K562 (cell line): Measurements from ENCODE around the gene PRKCE. TPM values are rescaled to one million over a fixed set of nuclear protein-coding genes. Genes with fewer than 3 reads are reported as not detected.

ENCODE experiments used
- ATAC-seq: fragments of 200-7000 bp; cut with Tn5 transposase; 3 replicates; pipeline ENCODE4 v1.9.1; 2020; ENCODE audit warnings: moderate library complexity
- BruUV-seq: library from RNA; stranded (reverse); fragments of 400-500 nt; replicated peaks from 2 replicates; lab custom pipeline; 2021; lab: Mats Ljungman, UMichigan
- CTCF ChIA-PET: fragments of 300-600 bp; formaldehyde crosslinking; extraction: SDS; loops from one replicate; lab custom pipeline; 2021; ENCODE audit warnings: low intra/inter-chr PET ratio; lab: Yijun Ruan, JAX
- POLR2A ChIA-PET: fragments of 300-600, 350-650 bp; sonication (Branson Sonifier 250); formaldehyde crosslinking; extraction: SDS; loops from one replicate; lab custom pipeline; 2021; ENCODE audit warnings: antibody characterized with exemption, inconsistent platforms; lab: Yijun Ruan, JAX
- DNase-seq, 4 experiments: peaks; one replicate each; pipeline versions ENCODE4 v3.0.0 to v3.0.0-alpha.2; 2011 to 2018; ENCODE audit warnings: low spot score in 3 of 4, mixed read lengths in 3 of 4; ENCODE audit errors: extremely low read depth in 1 of 4
- FAIRE-seq: peaks from 2 replicates; lab custom pipeline; 2011; peaks lifted over from hg19 to GRCh38; lab: Jason Lieb, UNC
- H2AFZ ChIP-seq: 2 replicates; pipeline ENCODE4 v1.6.0; 2011; ENCODE audit warnings: low read depth, low read length, control low read depth, inconsistent platforms
- H3K27ac ChIP-seq: fragments of 200-600 bp; 3 replicates; pipeline ENCODE4 v1.8.0; 2011; ENCODE audit warnings: low read depth, mild to moderate bottlenecking, control low read depth, inconsistent platforms, low read length, moderate library complexity, mixed read lengths; ENCODE audit errors: extremely low read depth
- H3K27me3 ChIP-seq, 2 experiments: fragments of 300-600 bp in 1 of 2; 2 replicates in 1 of 2; 3 replicates in 1 of 2; pipeline versions ENCODE4 v1.6.0 to v1.8.0; 2011; ENCODE audit warnings: inconsistent platforms in 2 of 2, low read length in 2 of 2, mild to moderate bottlenecking in 1 of 2, mixed read lengths in 1 of 2, moderate library complexity in 1 of 2; ENCODE audit not compliant: control insufficient read depth in 2 of 2, insufficient read depth in 2 of 2
- H3K36me3 ChIP-seq: fragments of 300-600 bp; 3 replicates; pipeline ENCODE4 v1.8.0; 2011; ENCODE audit warnings: mild to moderate bottlenecking, low read length, inconsistent platforms; ENCODE audit not compliant: control insufficient read depth, insufficient read depth
- H3K4me1 ChIP-seq, 2 experiments: fragments of 200-600 bp in 1 of 2; replicated peaks in 1 of 2; 2 replicates in 1 of 2; 3 replicates in 1 of 2; pipeline versions ENCODE4 v1.5.1 to v1.8.0; 2011; ENCODE audit warnings: inconsistent platforms in 2 of 2, low read length in 2 of 2, mild to moderate bottlenecking in 1 of 2, mixed read lengths in 1 of 2, moderate library complexity in 1 of 2; ENCODE audit not compliant: control insufficient read depth in 2 of 2, insufficient read depth in 2 of 2
- H3K4me2 ChIP-seq: 2 replicates; pipeline ENCODE4 v1.6.1; 2011; ENCODE audit warnings: low read length, control low read depth, inconsistent platforms, mixed read lengths; ENCODE audit not compliant: insufficient read depth
- H3K4me3 ChIP-seq: fragments of 200-600 bp; sonication (generic), shearing (Covaris generic); 2 replicates; pipeline ENCODE4 v1.5.1; 2016; ENCODE audit warnings: control low read depth, inconsistent platforms
- H3K79me2 ChIP-seq: fragments of 200-600 bp; 3 replicates; pipeline ENCODE4 v1.8.0; 2011; ENCODE audit warnings: low read length, inconsistent platforms; ENCODE audit not compliant: control insufficient read depth, insufficient read depth
- H3K9ac ChIP-seq, 2 experiments: 2 replicates each; pipeline versions ENCODE4 v1.6.0 to v1.6.1; 2011; ENCODE audit warnings: low read depth in 2 of 2, low read length in 2 of 2, control low read depth in 1 of 2, inconsistent platforms in 1 of 2, mild to moderate bottlenecking in 1 of 2, mixed read lengths in 1 of 2; ENCODE audit not compliant: insufficient read depth in 1 of 2
- H3K9me1 ChIP-seq: one replicate; pipeline ENCODE4 v1.6.0; 2011; ENCODE audit warnings: inconsistent platforms, mild to moderate bottlenecking, low read length, moderate library complexity; ENCODE audit not compliant: control insufficient read depth, insufficient read depth
- H3K9me3 ChIP-seq: replicated peaks from 2 replicates; pipeline ENCODE4 v1.5.1; 2011; ENCODE audit warnings: low read depth, low read length, inconsistent platforms; ENCODE audit not compliant: control insufficient read depth, insufficient read depth
- H4K20me1 ChIP-seq: replicated peaks from 2 replicates; pipeline ENCODE4 v1.6.1; 2011; ENCODE audit warnings: low read length, inconsistent platforms, mixed read lengths; ENCODE audit not compliant: control insufficient read depth, insufficient read depth
- ETS2 ChIP-seq: IDR thresholded peaks from 2 replicates; pipeline ENCODE4 v1.6.1; 2016; ENCODE audit warnings: borderline replicate concordance, missing genetic modification characterization, mild to moderate bottlenecking, moderate library complexity, missing compliant biosample characterization; ENCODE audit not compliant: poor library complexity, severe bottlenecking
- JUND ChIP-seq, 2 experiments: IDR thresholded peaks; 2 replicates in 1 of 2; 3 replicates in 1 of 2; pipeline ENCODE4 v1.6.1; 2011; ENCODE audit warnings: borderline replicate concordance in 2 of 2, low read depth in 2 of 2, low read length in 2 of 2, improper control_type of control experiment in 1 of 2, missing biosample characterization in 1 of 2, missing genetic modification characterization in 1 of 2, missing genetic modification reagents in 1 of 2
- KLF16 ChIP-seq: IDR thresholded peaks from 2 replicates; pipeline ENCODE4 v1.6.1; 2016; ENCODE audit warnings: antibody characterized with exemption
- MEIS2 ChIP-seq: fragments of 450-650 bp; IDR thresholded peaks from 2 replicates; pipeline ENCODE4 v1.6.1; 2014; ENCODE audit warnings: mild to moderate bottlenecking; ENCODE audit not compliant: partially characterized antibody
- PHB2 ChIP-seq: fragments of 450-650 bp; IDR thresholded peaks from 2 replicates; pipeline ENCODE4 v1.6.1; 2017; ENCODE audit warnings: low read depth
- RBM25 ChIP-seq: fragments of 200-400 bp; formaldehyde crosslinking; IDR thresholded peaks from 2 replicates; pipeline ENCODE4 v1.6.1; 2018; ENCODE audit warnings: low read length, low read depth, moderate library complexity; ENCODE audit not compliant: severe bottlenecking
- SREBF2 ChIP-seq: sonication (generic); formaldehyde crosslinking; IDR thresholded peaks from 2 replicates; pipeline ENCODE4 v1.4.0; 2020; ENCODE audit warnings: mild to moderate bottlenecking, missing genetic modification reagents
- ZC3H11A ChIP-seq: IDR thresholded peaks from 2 replicates; pipeline ENCODE4 v1.6.1; 2012; ENCODE audit warnings: low read depth, low read length, improper control_type of control experiment
- ZNF551 ChIP-seq: fragments of 250-450 bp; sonication (Bioruptor Pico); IDR thresholded peaks from 2 replicates; pipeline ENCODE4 v1.5.0; 2021; ENCODE audit warnings: mild to moderate bottlenecking, moderate library complexity
- ZNF561 ChIP-seq: fragments of 450-650 bp; formaldehyde crosslinking; conservative IDR thresholded peaks from 2 replicates; pipeline ENCODE4 v1.4.0; 2020; ENCODE audit warnings: mild to moderate bottlenecking, moderate library complexity
- WGBS: fragments of 100-300 bp; shearing (Covaris generic); methylation state at CpG from one replicate; pipeline ENCODE4 v1.1.6; 2016; ENCODE audit warnings: low coverage, mixed read lengths; ENCODE audit not compliant: insufficient coverage; ENCODE audit errors: missing lambda C conversion rate; 5-methylcytosine and 5-hydroxymethylcytosine counted together
- in situ Hi-C: fragments of 300-500 bp; cut with MboI; formaldehyde crosslinking; loops from 4 replicates; pipeline ENCODE4 v1.15.0; 2018; ENCODE audit warnings: inconsistent platforms, mixed read lengths
- intact Hi-C: fragments of 100-400 bp; cut with micrococcal nuclease; formaldehyde crosslinking; loops from 2 replicates; pipeline ENCODE4 v1.14.2; 2022
- polyA plus RNA-seq, 8 experiments: library from polyadenylated mRNA; depleted of rRNA in 4 of 8; stranded (reverse) in 5 of 8; unstranded in 3 of 8; fragments of >200 nt; fragmentation: Nextera tagmentation in 2 of 8; fragmentation: Illumina TruSeq in 1 of 8; extraction: Ambion mirVana in 2 of 8; extraction: Trizol in 1 of 8; gene quantifications; 2 replicates each; pipeline versions ENCODE4 v1.2.1 to v1.2.3, GENCODE V29; 2011 to 2014; ENCODE audit warnings: inconsistent platforms in 1 of 8, missing spikeins in 1 of 8
- total RNA-seq, 7 experiments: library from RNA; depleted of rRNA in 6 of 7; stranded (reverse); fragments of >200 nt in 6 of 7; fragmentation: Illumina TruSeq in 2 of 7; extraction: Trizol in 2 of 7; gene quantifications; 2 replicates each; pipeline versions ENCODE4 v1.2.1 to v1.2.3, GENCODE V29; 2011 to 2021; ENCODE audit warnings: low replicate concordance in 1 of 7
- TF ChIP-seq, protein P1 (sequence below): conservative IDR thresholded peaks from 2 replicates; pipeline ENCODE4 v1.6.1; 2011; ENCODE audit warnings: low read depth, mild to moderate bottlenecking, low read length; ENCODE audit not compliant: control insufficient read depth
- TF ChIP-seq, protein P2 (sequence below): fragments of 200-400 bp; formaldehyde crosslinking; IDR thresholded peaks from 2 replicates; pipeline ENCODE4 v1.6.1; 2017; ENCODE audit warnings: mild to moderate bottlenecking, low read depth, low read length, moderate library complexity
- TF ChIP-seq, protein P3 (sequence below): fragments of 450-650 bp; formaldehyde crosslinking; IDR thresholded peaks from 2 replicates; pipeline ENCODE4 v1.4.0; 2020; ENCODE audit warnings: mild to moderate bottlenecking

The PRKCE gene
- total and polyA plus RNA-seq, 9 of the 15 experiments (the other 6 are each of a cell fraction or from before 2014, with no cell fraction given): 0.06 to 1.0 (median 0.22) TPM; not detected in 1

DNA sequence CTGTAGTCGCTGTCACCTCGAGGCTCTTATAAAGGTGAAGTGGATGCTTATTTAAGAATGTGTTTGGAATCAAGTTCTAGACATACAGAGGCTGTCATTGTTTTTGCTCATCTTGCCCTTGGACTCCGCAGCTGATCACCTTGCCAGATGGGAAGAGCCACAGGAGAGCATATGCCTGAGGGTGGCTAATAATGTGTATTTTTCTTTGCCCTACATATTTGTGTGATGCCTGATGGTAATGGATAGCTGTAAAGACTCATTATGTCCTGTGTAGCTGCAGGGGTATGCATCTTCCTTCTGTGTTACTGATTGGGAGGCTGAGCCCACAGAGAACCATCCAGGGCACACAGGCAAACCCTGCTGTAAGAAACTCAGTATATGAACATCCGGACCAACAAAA lies 61.7 kb downstream of the PRKCE start:
- POLR2A ChIA-PET: interaction anchor here (0.5 to 0.6 kb wide), 2 partner anchors 64 to 67 kb away, joined by 3 read pairs; no protein-coding TSS in a partner anchor

DNA sequence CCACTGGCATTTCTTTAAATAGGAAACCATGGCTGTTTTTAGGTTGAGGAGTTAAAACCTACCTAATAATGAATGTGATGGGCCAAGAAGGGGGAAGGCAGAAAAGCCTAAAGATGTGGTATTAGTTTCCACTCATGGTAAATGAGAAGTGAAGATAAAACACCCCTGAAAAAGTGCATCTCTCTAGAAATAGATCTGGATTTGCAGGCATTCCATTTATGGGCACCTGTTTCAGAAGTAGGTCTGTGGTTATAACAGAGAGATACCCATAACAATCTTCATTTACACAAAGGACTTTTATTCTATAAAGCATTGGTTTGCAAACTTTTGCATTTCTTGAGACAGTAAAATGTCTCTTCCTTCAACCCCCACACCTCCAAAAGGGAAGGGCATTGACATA lies 62.1 kb downstream of the PRKCE start:
- H3K9ac ChIP-seq: no peak overlapping the region
- FAIRE-seq: no peak
- no peaks in the 10 kb centered on the region for H3K79me2 ChIP-seq
- CTCF ChIA-PET: no interaction called here
- no peak overlapping the region for H2AFZ ChIP-seq
- no peak for ATAC-seq
- no peak overlapping the region for H3K4me2 ChIP-seq
- intact Hi-C loops: no loop called here
- H3K4me1 ChIP-seq: no peaks in the 10 kb centered on the region
- no peak for DNase-seq
- in situ Hi-C loops: no loop called here
- TF ChIP-seq PHB2 (no peak), JUND (IDR thresholded peaks at IDR 0.05; ENCODE audit: borderline replicate concordance, low read depth, low read length) (no peak), JUND (tag; IDR thresholded peaks at IDR 0.05; ENCODE audit: borderline replicate concordance, low read depth, low read length) (no peak), KLF16 (no peak), ZC3H11A (no peak), ETS2 (tag) (no peak), ZNF561 (CRISPR knock-in tag) (no peak), MEIS2 (no peak)
- TF ChIP-seq, protein P1, sequence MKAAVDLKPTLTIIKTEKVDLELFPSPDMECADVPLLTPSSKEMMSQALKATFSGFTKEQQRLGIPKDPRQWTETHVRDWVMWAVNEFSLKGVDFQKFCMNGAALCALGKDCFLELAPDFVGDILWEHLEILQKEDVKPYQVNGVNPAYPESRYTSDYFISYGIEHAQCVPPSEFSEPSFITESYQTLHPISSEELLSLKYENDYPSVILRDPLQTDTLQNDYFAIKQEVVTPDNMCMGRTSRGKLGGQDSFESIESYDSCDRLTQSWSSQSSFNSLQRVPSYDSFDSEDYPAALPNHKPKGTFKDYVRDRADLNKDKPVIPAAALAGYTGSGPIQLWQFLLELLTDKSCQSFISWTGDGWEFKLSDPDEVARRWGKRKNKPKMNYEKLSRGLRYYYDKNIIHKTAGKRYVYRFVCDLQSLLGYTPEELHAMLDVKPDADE: no peak
- TF ChIP-seq, protein P2, sequence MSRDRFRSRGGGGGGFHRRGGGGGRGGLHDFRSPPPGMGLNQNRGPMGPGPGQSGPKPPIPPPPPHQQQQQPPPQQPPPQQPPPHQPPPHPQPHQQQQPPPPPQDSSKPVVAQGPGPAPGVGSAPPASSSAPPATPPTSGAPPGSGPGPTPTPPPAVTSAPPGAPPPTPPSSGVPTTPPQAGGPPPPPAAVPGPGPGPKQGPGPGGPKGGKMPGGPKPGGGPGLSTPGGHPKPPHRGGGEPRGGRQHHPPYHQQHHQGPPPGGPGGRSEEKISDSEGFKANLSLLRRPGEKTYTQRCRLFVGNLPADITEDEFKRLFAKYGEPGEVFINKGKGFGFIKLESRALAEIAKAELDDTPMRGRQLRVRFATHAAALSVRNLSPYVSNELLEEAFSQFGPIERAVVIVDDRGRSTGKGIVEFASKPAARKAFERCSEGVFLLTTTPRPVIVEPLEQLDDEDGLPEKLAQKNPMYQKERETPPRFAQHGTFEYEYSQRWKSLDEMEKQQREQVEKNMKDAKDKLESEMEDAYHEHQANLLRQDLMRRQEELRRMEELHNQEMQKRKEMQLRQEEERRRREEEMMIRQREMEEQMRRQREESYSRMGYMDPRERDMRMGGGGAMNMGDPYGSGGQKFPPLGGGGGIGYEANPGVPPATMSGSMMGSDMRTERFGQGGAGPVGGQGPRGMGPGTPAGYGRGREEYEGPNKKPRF: no peak
- TF ChIP-seq, protein P3, sequence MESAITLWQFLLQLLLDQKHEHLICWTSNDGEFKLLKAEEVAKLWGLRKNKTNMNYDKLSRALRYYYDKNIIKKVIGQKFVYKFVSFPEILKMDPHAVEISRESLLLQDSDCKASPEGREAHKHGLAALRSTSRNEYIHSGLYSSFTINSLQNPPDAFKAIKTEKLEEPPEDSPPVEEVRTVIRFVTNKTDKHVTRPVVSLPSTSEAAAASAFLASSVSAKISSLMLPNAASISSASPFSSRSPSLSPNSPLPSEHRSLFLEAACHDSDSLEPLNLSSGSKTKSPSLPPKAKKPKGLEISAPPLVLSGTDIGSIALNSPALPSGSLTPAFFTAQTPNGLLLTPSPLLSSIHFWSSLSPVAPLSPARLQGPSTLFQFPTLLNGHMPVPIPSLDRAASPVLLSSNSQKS (CRISPR knock-in tag): no peak
- TF ChIP-seq, all 486 proteins: peak for 0
- Histone ChIP-seq H3K9me3 (no peaks in the 10 kb centered on the region), H3K27me3 (peaks cover 2 to 19% of the 10 kb centered on the region in 2 experiments; a peak in 3 of 5 replicates), H3K36me3 (no peaks in the 10 kb centered on the region), H4K20me1 (no peaks in the 10 kb centered on the region), H3K4me3 (no peak overlapping the region), H3K9me1 (no peaks in the 10 kb centered on the region), H3K27ac (no peak overlapping the region)
- BruUV-seq: no TSS peak
- POLR2A ChIA-PET: interaction anchor here (0.5 to 2.3 kb wide), 2 partner anchors 9 to 67 kb away, joined by 3 to 7 read pairs; no protein-coding TSS in a partner anchor

More for the DNA sequence above, 61.7 kb downstream of the PRKCE start:
- Histone ChIP-seq H2AFZ (no peak overlapping the region), H3K4me3 (no peak overlapping the region), H3K4me1 (no peaks in the 10 kb centered on the region), H3K9ac (no peak overlapping the region), H3K79me2 (no peaks in the 10 kb centered on the region), H3K9me1 (no peaks in the 10 kb centered on the region), H3K36me3 (no peaks in the 10 kb centered on the region), H3K27me3 (peaks cover 2 to 19% of the 10 kb centered on the region in 2 experiments; a peak in 3 of 5 replicates), H4K20me1 (no peaks in the 10 kb centered on the region), H3K27ac (no peak overlapping the region), H3K9me3 (no peaks in the 10 kb centered on the region), H3K4me2 (no peak overlapping the region)
- FAIRE-seq (no peak), ATAC-seq (no peak), DNase-seq (no peak)
- intact Hi-C loops: no loop called here
- CTCF ChIA-PET: no interaction called here
- WGBS: 4% methylated on average over 4 of the region's 4 CpGs
- TF ChIP-seq SREBF2 (CRISPR knock-in tag) (no peak), ZNF551 (CRISPR knock-in tag) (no peak), RBM25 (no peak)
- in situ Hi-C loops: no loop called here
- BruUV-seq: no TSS peak
